ENCODE measurements around the gene KCNG2.
"Not testable (repeated sequence)": the region's sequence is repeated elsewhere in the genome, so short reads cannot be mapped to it uniquely, and the experiment has no call there.

The KCNG2 gene

DNA sequence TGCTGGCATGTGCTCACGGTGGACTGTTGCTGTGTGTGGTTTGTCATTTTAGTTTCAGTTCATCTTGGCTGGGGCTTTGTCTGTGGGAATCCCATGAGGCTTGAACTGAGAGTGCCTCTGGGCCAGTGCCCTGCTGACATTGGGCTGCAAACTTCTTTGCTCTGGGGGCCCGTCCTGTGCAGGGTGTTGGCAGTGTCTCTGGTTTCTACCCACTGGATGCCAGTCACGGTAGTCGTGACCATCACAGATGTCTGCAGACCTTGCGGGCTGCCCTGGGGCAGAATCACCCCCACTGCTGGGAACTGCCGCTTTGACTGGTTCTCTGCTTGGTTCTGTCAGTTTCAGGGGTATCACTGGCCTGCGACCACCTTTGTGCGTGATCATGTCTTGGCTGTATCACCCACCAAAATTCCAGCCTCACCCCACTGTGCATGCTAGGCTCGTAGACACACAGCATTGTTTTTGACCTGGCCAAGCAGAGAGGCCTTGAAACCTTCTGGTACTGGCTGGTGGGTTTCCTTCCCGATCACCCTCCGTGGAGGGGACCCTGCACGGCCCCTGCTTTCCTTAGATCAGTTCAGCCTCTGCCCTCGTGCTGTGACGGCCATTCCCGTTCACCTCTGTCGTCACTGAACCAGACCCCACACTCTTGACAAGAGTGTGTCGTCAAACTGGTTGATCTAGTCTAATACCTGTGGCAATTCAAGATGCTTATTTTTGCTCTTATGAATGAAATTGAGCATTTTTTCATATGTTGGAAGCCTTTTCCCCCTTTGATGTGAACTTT, 57.6 kb downstream of the KCNG2 start:
- Histone ChIP-seq H3K4me3 (ENCODE audit: low read depth, low read length) (no peak overlapping the region), H3K9ac (ENCODE audit: low read depth, low read length) (no peak overlapping the region), H3K4me1 (ENCODE audit: control insufficient read depth, insufficient read depth, low read length) (no peaks in the 10 kb centered on the region), H3K36me3 (ENCODE audit: control insufficient read depth, insufficient read depth, low read length) (no peaks in the 10 kb centered on the region), H3K27me3 (ENCODE audit: control insufficient read depth, insufficient read depth, low read length) (no peaks in the 10 kb centered on the region), H3K9me3 (ENCODE audit: control insufficient read depth, insufficient read depth, low read length) (no peaks in the 10 kb centered on the region)

DNA sequence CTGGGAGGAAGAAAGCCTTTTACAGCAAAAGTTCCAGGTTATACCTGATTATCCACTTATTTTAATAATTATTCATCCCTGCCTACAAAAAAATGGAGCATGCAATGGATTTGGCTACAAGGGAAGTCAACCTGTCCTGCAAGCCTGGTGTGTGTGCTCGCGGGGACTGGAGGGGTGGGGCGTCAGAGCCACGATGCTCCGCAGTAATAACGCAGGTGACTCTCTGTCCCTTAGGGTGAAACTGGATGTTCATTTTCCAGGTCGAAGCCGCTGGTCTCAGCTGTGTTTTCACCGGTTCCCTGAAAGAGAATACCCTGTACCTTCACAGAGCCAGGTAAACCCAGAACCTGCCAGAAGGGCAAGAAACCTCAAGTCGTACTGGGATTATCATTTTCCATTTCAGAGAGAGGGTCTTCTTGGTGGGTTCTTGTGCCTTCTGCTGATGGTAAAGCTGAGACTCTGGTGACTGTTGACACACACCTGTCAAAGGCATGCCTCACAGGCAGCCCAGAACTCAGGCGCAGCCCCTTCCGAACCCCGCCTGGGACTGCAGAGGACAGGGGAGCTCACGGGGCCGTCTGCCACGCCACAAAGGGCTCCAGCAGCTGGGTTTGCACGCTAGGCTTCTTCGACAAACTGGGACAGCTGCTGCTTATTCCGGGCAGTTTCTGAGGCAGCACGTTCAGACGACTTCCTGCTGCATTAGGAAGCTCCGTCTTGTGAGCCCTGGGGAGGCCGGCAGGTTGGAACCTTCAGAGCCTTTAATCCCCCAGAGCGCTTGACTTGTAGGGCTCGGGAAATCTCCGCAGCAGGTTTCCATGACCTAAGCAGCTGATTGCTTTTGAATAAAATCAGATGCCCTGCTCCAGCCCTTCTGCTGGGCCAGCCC, 58.6 kb downstream of the KCNG2 start:
- H3K27me3 ChIP-seq (ENCODE audit: control insufficient read depth, insufficient read depth, low read length) = no peaks in the 10 kb centered on the region
- H3K9me3 ChIP-seq (ENCODE audit: control insufficient read depth, insufficient read depth, low read length) = no peaks in the 10 kb centered on the region
- no peaks in the 10 kb centered on the region for H3K4me1 ChIP-seq (ENCODE audit: control insufficient read depth, insufficient read depth, low read length)
- no peak overlapping the region for H3K9ac ChIP-seq (ENCODE audit: low read depth, low read length)
- no peaks in the 10 kb centered on the region for H3K36me3 ChIP-seq (ENCODE audit: control insufficient read depth, insufficient read depth, low read length)
- H3K4me3 ChIP-seq (ENCODE audit: low read depth, low read length) = no peak overlapping the region

DNA sequence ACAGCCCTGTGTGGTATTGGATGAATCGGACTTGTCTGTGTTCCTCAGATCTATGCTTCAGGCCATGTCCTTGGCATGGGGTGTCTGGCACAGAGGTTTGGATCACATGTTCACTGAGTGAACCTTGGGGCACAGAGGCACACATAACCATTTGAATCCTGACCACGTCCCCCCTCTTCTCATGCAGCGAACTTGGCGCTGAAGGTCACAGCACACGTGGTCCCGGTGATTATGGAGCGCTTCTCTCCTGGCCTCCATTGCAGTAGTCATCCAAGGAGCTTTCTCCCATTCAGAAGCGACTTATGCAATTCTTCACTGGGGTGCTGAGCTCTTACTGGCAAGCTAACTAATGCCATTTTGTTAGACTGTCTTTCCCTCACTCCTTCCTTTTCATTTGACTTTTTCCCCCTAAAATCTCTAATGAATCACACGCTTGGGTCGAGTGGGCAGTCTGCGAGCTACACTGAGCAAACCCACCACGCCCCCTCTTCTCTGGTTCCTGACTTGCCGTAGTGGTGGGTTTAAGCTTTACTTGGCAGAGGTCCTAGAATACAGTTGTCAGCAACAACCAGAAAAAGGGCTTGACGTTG, 59.4 kb downstream of the KCNG2 start:
- H3K4me1 ChIP-seq (ENCODE audit: control insufficient read depth, insufficient read depth, low read length) = no peaks in the 10 kb centered on the region
- no peaks in the 10 kb centered on the region for H3K27me3 ChIP-seq (ENCODE audit: control insufficient read depth, insufficient read depth, low read length)
- H3K36me3 ChIP-seq (ENCODE audit: control insufficient read depth, insufficient read depth, low read length) = no peaks in the 10 kb centered on the region
- no peak overlapping the region for H3K4me3 ChIP-seq (ENCODE audit: low read depth, low read length)
- no peak overlapping the region for H3K9ac ChIP-seq (ENCODE audit: low read depth, low read length)
- H3K9me3 ChIP-seq (ENCODE audit: control insufficient read depth, insufficient read depth, low read length) = no peaks in the 10 kb centered on the region

DNA sequence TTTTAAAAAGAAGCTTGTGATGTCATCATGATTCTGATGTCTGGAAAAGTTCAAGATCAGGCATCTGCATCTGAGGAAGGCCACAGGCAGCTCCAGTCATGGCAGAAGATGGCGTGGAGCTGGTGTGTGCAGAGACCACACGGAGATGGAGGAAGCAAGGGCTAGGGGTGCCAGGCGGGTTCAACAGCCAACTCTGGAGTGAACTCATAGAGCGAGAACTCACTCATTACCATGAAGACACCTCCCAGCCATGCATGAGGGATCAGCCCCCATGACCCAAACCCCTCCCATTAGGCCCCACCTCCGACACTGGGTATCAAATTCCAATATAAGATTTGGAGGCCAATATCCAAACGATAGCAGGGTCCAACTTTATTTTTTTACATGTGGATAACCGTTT, 61.6 kb downstream of the KCNG2 start:
- Histone ChIP-seq H3K4me1 (ENCODE audit: control insufficient read depth, insufficient read depth, low read length) (no peaks in the 10 kb centered on the region), H3K27me3 (ENCODE audit: control insufficient read depth, insufficient read depth, low read length) (no peaks in the 10 kb centered on the region), H3K9me3 (ENCODE audit: control insufficient read depth, insufficient read depth, low read length) (no peaks in the 10 kb centered on the region), H3K36me3 (ENCODE audit: control insufficient read depth, insufficient read depth, low read length) (no peaks in the 10 kb centered on the region), H3K9ac (ENCODE audit: low read depth, low read length) (no peak overlapping the region), H3K4me3 (ENCODE audit: low read depth, low read length) (no peak overlapping the region)

DNA sequence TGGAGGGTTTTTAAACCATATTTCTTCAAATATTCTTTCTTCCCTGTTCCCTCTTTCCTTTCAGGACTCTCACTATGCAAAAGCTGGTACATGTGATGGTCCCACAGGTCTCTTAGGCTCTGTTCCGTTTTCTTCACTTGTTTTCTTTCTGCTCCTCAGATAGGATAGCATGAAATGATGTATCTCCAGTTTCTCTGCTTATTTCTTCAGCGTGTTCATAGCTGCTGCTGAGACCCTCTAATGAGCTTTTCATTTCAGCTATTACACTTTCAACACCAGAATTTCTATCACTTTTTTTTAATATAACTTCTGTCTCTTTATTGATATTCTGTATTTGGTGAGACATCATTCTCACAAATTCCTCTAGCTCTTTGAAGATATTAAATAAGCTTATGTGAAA, 63.9 kb downstream of the KCNG2 start:
- Histone ChIP-seq H3K9me3 (ENCODE audit: control insufficient read depth, insufficient read depth, low read length) (no peaks in the 10 kb centered on the region), H3K4me3 (ENCODE audit: low read depth, low read length) (no peak overlapping the region), H3K9ac (ENCODE audit: low read depth, low read length) (no peak overlapping the region), H3K27me3 (ENCODE audit: control insufficient read depth, insufficient read depth, low read length) (no peaks in the 10 kb centered on the region), H3K4me1 (ENCODE audit: control insufficient read depth, insufficient read depth, low read length) (no peaks in the 10 kb centered on the region), H3K36me3 (ENCODE audit: control insufficient read depth, insufficient read depth, low read length) (no peaks in the 10 kb centered on the region)

DNA sequence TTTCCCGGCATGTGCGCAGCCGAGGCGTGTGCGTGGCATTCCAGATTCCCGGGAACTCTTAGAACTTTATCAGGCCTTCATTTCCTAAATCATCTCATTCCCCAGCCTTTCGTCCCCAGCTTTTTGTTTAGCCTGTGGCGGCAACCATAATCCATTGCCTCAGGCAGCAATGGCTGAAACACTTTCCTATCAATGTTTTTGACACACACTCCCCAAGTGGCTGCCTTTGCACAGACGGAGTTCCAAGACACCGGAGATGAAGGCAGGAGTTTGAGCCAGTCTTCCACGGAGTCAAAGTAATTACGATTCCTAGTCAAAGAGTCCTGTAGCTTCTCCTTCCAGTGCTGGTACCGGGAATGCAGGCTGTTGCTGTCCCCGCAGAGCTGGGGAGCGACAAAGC, 64.8 kb downstream of the KCNG2 start:
- Histone ChIP-seq H3K36me3 (ENCODE audit: control insufficient read depth, insufficient read depth, low read length) (no peaks in the 10 kb centered on the region), H3K4me3 (ENCODE audit: low read depth, low read length) (no peak overlapping the region), H3K9me3 (ENCODE audit: control insufficient read depth, insufficient read depth, low read length) (no peaks in the 10 kb centered on the region), H3K4me1 (ENCODE audit: control insufficient read depth, insufficient read depth, low read length) (no peaks in the 10 kb centered on the region), H3K9ac (ENCODE audit: low read depth, low read length) (no peak overlapping the region), H3K27me3 (ENCODE audit: control insufficient read depth, insufficient read depth, low read length) (no peaks in the 10 kb centered on the region)

DNA sequence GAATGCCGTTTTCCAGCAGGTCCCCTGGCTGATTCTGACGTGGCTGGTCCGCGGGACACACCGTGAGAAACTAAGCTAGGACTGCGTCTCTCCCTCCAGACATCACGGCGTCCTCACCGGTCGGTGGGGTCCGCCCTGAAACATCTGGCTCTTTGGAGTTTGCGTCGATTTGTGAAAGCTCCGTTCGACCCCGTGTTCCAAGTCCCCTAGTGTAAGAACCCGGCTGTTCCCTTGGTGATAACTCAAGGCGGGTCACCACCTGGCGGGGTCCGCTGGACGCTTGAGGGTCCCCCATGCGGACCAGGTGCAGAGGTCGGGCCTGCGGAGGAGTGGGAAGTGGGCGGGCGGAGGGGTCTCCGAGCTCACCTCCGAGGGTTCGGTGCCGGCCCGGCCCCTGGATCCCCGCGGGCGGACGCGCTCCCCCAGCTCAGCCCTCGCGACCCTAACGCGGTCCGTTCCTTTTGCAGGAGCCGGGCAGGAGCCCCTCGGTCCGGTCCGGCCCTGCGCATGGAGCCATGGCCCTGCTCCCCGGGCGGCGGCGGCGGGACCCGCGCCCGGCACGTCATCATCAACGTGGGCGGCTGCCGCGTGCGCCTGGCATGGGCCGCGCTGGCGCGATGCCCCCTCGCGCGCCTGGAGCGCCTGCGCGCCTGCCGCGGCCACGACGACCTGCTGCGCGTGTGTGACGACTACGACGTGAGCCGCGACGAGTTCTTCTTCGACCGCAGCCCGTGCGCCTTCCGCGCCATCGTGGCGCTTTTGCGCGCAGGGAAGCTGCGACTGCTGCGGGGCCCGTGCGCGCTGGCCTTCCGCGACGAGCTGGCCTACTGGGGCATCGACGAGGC, 65.6 kb downstream of the KCNG2 start:
- Histone ChIP-seq H3K4me1 (ENCODE audit: control insufficient read depth, insufficient read depth, low read length) (no peaks in the 10 kb centered on the region), H3K27me3 (ENCODE audit: control insufficient read depth, insufficient read depth, low read length) (no peaks in the 10 kb centered on the region), H3K36me3 (ENCODE audit: control insufficient read depth, insufficient read depth, low read length) (no peaks in the 10 kb centered on the region), H3K9me3 (ENCODE audit: control insufficient read depth, insufficient read depth, low read length) (no peaks in the 10 kb centered on the region), H3K9ac (ENCODE audit: low read depth, low read length) (no peak overlapping the region), H3K4me3 (ENCODE audit: low read depth, low read length) (no peak overlapping the region)

DNA sequence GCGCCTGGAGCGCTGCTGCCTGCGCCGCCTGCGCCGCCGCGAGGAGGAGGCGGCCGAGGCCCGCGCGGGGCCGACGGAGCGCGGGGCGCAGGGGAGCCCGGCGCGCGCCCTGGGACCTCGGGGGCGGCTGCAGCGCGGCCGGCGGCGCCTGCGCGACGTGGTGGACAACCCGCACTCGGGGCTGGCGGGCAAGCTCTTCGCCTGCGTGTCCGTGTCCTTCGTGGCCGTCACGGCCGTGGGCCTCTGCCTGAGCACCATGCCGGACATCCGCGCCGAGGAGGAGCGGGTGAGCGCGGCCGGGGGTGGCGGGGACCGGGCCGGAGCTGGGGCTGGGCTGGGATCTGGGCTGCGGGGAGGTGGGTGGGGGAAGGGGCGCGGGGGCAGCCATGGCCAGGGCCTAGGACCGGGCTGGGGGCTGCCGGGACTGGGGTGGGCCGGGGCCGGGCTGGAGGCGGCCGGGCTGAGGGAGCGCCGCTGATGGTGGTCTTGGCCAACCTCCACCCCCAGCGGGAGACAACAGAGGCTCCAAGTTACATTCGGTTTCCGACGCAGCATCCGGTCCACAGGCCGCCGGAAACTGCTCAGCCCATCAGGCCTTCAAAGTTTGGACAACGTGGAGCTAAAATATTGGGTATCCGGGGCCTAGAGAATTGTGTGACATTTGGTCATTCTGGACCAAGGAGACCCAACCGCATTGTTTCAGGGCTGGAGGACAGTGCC, 66.4 kb downstream of the KCNG2 start:
- H3K9ac ChIP-seq (ENCODE audit: low read depth, low read length) = no peak overlapping the region
- H3K36me3 ChIP-seq (ENCODE audit: control insufficient read depth, insufficient read depth, low read length) = no peaks in the 10 kb centered on the region
- no peaks in the 10 kb centered on the region for H3K27me3 ChIP-seq (ENCODE audit: control insufficient read depth, insufficient read depth, low read length)
- H3K4me1 ChIP-seq (ENCODE audit: control insufficient read depth, insufficient read depth, low read length) = no peaks in the 10 kb centered on the region
- no peaks in the 10 kb centered on the region for H3K9me3 ChIP-seq (ENCODE audit: control insufficient read depth, insufficient read depth, low read length)
- no peak overlapping the region for H3K4me3 ChIP-seq (ENCODE audit: low read depth, low read length)

DNA sequence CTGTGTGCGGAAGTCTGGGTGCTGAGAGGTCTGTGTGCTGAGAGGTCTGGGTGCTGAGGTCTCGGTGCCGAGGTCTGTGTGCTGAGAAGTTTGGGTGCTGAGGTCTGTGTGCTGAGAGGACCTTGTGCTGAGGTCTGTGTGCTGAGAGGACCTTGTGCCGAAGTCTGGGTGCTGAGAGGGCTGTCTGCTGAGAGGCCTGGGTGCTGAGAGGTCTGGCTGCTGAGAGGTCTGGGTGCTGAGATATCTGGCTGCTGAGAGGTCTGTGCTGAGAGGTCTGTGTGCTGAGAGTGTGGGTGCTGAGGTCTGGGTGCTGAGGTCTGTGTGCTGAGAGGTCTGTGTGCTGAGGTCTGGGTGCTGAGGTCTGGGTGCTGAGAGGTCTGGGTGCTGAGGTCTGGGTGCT, 67.2 kb downstream of the KCNG2 start:
- H3K9me3 ChIP-seq (ENCODE audit: control insufficient read depth, insufficient read depth, low read length); H3K9ac ChIP-seq (ENCODE audit: low read depth, low read length); H3K4me3 ChIP-seq (ENCODE audit: low read depth, low read length); H3K36me3 ChIP-seq (ENCODE audit: control insufficient read depth, insufficient read depth, low read length); H3K4me1 ChIP-seq (ENCODE audit: control insufficient read depth, insufficient read depth, low read length); H3K27me3 ChIP-seq (ENCODE audit: control insufficient read depth, insufficient read depth, low read length): not testable (repeated sequence)

DNA sequence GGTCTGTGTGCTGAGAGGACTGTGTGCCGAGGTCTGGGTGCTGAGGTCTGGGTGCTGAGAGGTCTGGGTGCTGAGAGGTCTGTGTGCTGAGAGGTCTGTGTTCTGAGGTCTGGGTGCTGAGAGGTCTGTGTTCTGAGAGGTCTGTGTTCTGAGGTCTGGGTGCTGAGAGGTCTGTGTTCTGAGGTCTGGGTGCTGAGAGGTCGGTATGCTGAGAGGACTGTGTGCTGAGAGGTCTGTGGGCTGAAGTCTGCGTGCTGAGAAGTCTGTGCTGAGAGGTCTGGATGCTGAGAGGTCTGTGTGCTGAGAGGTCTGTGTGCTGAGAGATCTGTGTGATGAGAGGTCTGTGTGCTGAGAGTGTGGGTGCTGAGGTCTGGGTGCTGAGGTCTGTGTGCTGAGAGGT, 68.2 kb downstream of the KCNG2 start:
- not testable (repeated sequence) for H3K9me3 ChIP-seq (ENCODE audit: control insufficient read depth, insufficient read depth, low read length); H3K4me1 ChIP-seq (ENCODE audit: control insufficient read depth, insufficient read depth, low read length); H3K4me3 ChIP-seq (ENCODE audit: low read depth, low read length); H3K27me3 ChIP-seq (ENCODE audit: control insufficient read depth, insufficient read depth, low read length); H3K9ac ChIP-seq (ENCODE audit: low read depth, low read length); H3K36me3 ChIP-seq (ENCODE audit: control insufficient read depth, insufficient read depth, low read length)
